Mesodermal cell (in vitro differentiated cells): ENCODE data around the gene CHAF1B.
"Not testable (repeated sequence)": the region's sequence is repeated elsewhere in the genome, so short reads cannot be mapped to it uniquely, and the experiment has no call there.

Experiments
- H3K27ac ChIP-seq: 2 replicates; pipeline ENCODE4 v1.7.0; 2013; ENCODE audit warnings: mild to moderate bottlenecking, low read depth, low read length, moderate library complexity; ENCODE audit not compliant: severe bottlenecking
- H3K36me3 ChIP-seq: 2 replicates; pipeline ENCODE4 v1.7.1; 2013; ENCODE audit warnings: mild to moderate bottlenecking, low read length, moderate library complexity; ENCODE audit not compliant: control insufficient read depth, insufficient read depth
- H3K4me1 ChIP-seq: one replicate; pipeline ENCODE4 v1.7.1; 2013; ENCODE audit warnings: mild to moderate bottlenecking, low read length; ENCODE audit not compliant: insufficient read depth, control insufficient read depth, poor library complexity, severe bottlenecking
- H3K4me3 ChIP-seq: 2 replicates; pipeline ENCODE4 v1.7.0; 2013; ENCODE audit warnings: low read length, control low read depth, mild to moderate bottlenecking; ENCODE audit not compliant: insufficient read depth, poor library complexity, severe bottlenecking; ENCODE audit errors: extremely low read depth
- H3K9me3 ChIP-seq: 2 replicates; pipeline ENCODE4 v1.7.1; 2013; ENCODE audit warnings: mild to moderate bottlenecking, low read length, moderate library complexity; ENCODE audit not compliant: control insufficient read depth
- WGBS, 2 experiments: methylation state at CpG; one replicate each; pipeline ENCODE4 v1.1.5; 2013; ENCODE audit warnings: missing lambda C conversion rate in 2 of 2; ENCODE audit not compliant: insufficient coverage in 2 of 2; 5-methylcytosine and 5-hydroxymethylcytosine counted together

The CHAF1B gene

GRCh38 chr21:36388835-36389234, 3.6 kb downstream of the CHAF1B start:
- H3K9me3 ChIP-seq = no peaks in the 10 kb centered on the region
- peaks cover 34% of the 10 kb centered on the region for H3K36me3 ChIP-seq
- no peak overlapping the region for H3K4me3 ChIP-seq
- no peaks in the 10 kb centered on the region for H3K4me1 ChIP-seq
- 68 to 71% methylated on average over 9 to 10 of the region's 10 CpGs for WGBS, 2 experiments
- no peak overlapping the region for H3K27ac ChIP-seq

GRCh38 chr21:36391649-36392048, 6.5 kb downstream of the CHAF1B start:
- not testable (repeated sequence) for H3K4me1 ChIP-seq, H3K4me3 ChIP-seq, H3K9me3 ChIP-seq, H3K27ac ChIP-seq
- WGBS, 2 experiments = 89 to 100% methylated on average over 4 to 6 of the region's 6 CpGs
- peaks cover 56% of the 10 kb centered on the region for H3K36me3 ChIP-seq

- no peak overlapping the region for H3K27ac ChIP-seq
- no peaks in the 10 kb centered on the region for H3K9me3 ChIP-seq
- H3K4me3 ChIP-seq = no peak overlapping the region
- 94% methylated on average over 2 of the region's 6 CpGs; no CpG with 5 or more reads in 1 of the 2 experiments for WGBS, 2 experiments
- H3K36me3 ChIP-seq = peaks cover 68% of the 10 kb centered on the region
- H3K4me1 ChIP-seq = no peaks in the 10 kb centered on the region
Measured at GRCh38 chr21:36395353-36396111, 10.3 kb downstream of the CHAF1B start.

GRCh38 chr21:36396325-36396724, 11.1 kb downstream of the CHAF1B start:
- H3K9me3 ChIP-seq = no peaks in the 10 kb centered on the region
- peaks cover 62% of the 10 kb centered on the region for H3K36me3 ChIP-seq
- no peak overlapping the region for H3K27ac ChIP-seq
- WGBS, 2 experiments = 87 to 93% methylated on average over 3 of the region's 3 CpGs
- no peak overlapping the region for H3K4me3 ChIP-seq
- no peaks in the 10 kb centered on the region for H3K4me1 ChIP-seq

- H3K27ac ChIP-seq = no peak overlapping the region
- no peaks in the 10 kb centered on the region for H3K9me3 ChIP-seq
- H3K4me1 ChIP-seq = no peaks in the 10 kb centered on the region
- H3K4me3 ChIP-seq = no peak overlapping the region
- 89 to 100% methylated on average over 1 to 2 of the region's 4 CpGs for WGBS, 2 experiments
- H3K36me3 ChIP-seq = peaks cover 61% of the 10 kb centered on the region
Measured at GRCh38 chr21:36396971-36397370, 11.8 kb downstream of the CHAF1B start.

GRCh38 chr21:36397606-36398005, 12.4 kb downstream of the CHAF1B start:
- WGBS, 2 experiments = 94 to 100% methylated on average over 2 to 4 of the region's 5 CpGs
- Histone ChIP-seq H3K36me3 (peaks cover 66% of the 10 kb centered on the region), H3K4me3 (no peak overlapping the region), H3K9me3 (no peaks in the 10 kb centered on the region), H3K4me1 (no peaks in the 10 kb centered on the region), H3K27ac (no peak overlapping the region)

- not testable (repeated sequence) for H3K27ac ChIP-seq, H3K4me1 ChIP-seq, H3K9me3 ChIP-seq, H3K4me3 ChIP-seq
- peaks cover 66% of the 10 kb centered on the region for H3K36me3 ChIP-seq
- WGBS, 2 experiments = 96 to 97% methylated on average over 9 of the region's 9 CpGs
Measured at GRCh38 chr21:36399736-36400135, 14.5 kb downstream of the CHAF1B start.

GRCh38 chr21:36400719-36401118, 15.5 kb downstream of the CHAF1B start:
- no peak overlapping the region for H3K4me3 ChIP-seq
- WGBS, 2 experiments = 93% methylated on average over 8 of the region's 8 CpGs
- H3K9me3 ChIP-seq = no peaks in the 10 kb centered on the region
- no peaks in the 10 kb centered on the region for H3K4me1 ChIP-seq
- no peak overlapping the region for H3K27ac ChIP-seq
- peaks cover 62% of the 10 kb centered on the region for H3K36me3 ChIP-seq

GRCh38 chr21:36402339-36402738, 17.1 kb downstream of the CHAF1B start:
- H3K4me1 ChIP-seq = no peaks in the 10 kb centered on the region
- peaks cover 50% of the 10 kb centered on the region for H3K36me3 ChIP-seq
- no peaks in the 10 kb centered on the region for H3K9me3 ChIP-seq
- H3K27ac ChIP-seq = no peak overlapping the region
- no peak overlapping the region for H3K4me3 ChIP-seq
- no CpG with 5 or more reads among the region's 1 CpG for WGBS, 2 experiments

GRCh38 chr21:36403713-36404112, 18.5 kb downstream of the CHAF1B start:
- Histone ChIP-seq H3K4me3 (no peak overlapping the region), H3K9me3 (no peaks in the 10 kb centered on the region), H3K36me3 (peaks cover 44% of the 10 kb centered on the region), H3K27ac (no peak overlapping the region), H3K4me1 (no peaks in the 10 kb centered on the region)
- WGBS, 2 experiments = 80 to 100% methylated on average over 2 of the region's 5 CpGs

- 93 to 100% methylated on average over 2 to 5 of the region's 6 CpGs for WGBS, 2 experiments
- Histone ChIP-seq H3K4me3 (no peak overlapping the region), H3K9me3 (no peaks in the 10 kb centered on the region), H3K27ac (no peak overlapping the region), H3K4me1 (no peaks in the 10 kb centered on the region), H3K36me3 (peaks cover 43% of the 10 kb centered on the region)
Measured at GRCh38 chr21:36408568-36408967, 23.4 kb downstream of the CHAF1B start.
